ENCODE measurements around the gene FBXO46. TPM values are rescaled to one million over a fixed set of nuclear protein-coding genes. Genes with fewer than 3 reads are reported as not detected.

FBXO46 gene
- total and polyA plus RNA-seq, 10 of the 15 experiments (the other 5 are each of a cell fraction or from before 2014, with no cell fraction given) = 2.5 to 61.5 (median 13.7) TPM

- Histone ChIP-seq H3K4me1 (ENCODE audit: control insufficient read depth, insufficient read depth, low read length) (peaks cover 4% of the 10 kb centered on the region), H3K79me2 (ENCODE audit: control insufficient read depth, insufficient read depth, low read length) (no peaks in the 10 kb centered on the region; the same call in 1 of the 2 replicates), H3K9me3 (replicated peaks; ENCODE audit: control insufficient read depth, insufficient read depth, low read length) (no peaks in the 10 kb centered on the region), H3K9ac (ENCODE audit: control insufficient read depth, insufficient read depth, low read length) (peak overlapping the region; percentile 75), H3K27ac (ENCODE audit: control insufficient read depth, insufficient read depth) (peak overlapping the region; percentile 80), H3K27me3 (replicated peaks in 1 of 2; ENCODE audit: control insufficient read depth in 2 of 2, insufficient read depth in 2 of 2, low read length in 1 of 2) (no peaks in the 10 kb centered on the region), H3K4me2 (ENCODE audit: control insufficient read depth, insufficient read depth) (peak overlapping the region; percentile 77), H4K20me1 (ENCODE audit: control insufficient read depth, insufficient read depth) (no peaks in the 10 kb centered on the region), H2AFZ (ENCODE audit: control insufficient read depth, low read depth, low read length) (peak overlapping the region; percentile 86), H3K4me3 (peak overlapping the region; percentile 98), H3K36me3 (ENCODE audit: control insufficient read depth in 2 of 2, insufficient read depth in 2 of 2, low read length in 1 of 2) (no peaks in the 10 kb centered on the region)
- intact Hi-C loops (cut with micrococcal nuclease; ENCODE audit: unreplicated experiment) (loop anchor here (2.0 to 5.0 kb wide), 3 partner anchors 24 to 76 kb away; partner anchors contain the start of genes DMWD, FBXO46, MEIOSIN and QPCTL), in situ Hi-C loops (cut with MboI) (no loop called here)
- RAD21 ChIA-PET (ENCODE audit: unreplicated experiment) = interaction anchor here (1.0 to 3.6 kb wide), 18 partner anchors 23 to 364 kb away, joined by 3 to 63 read pairs (median 8); partner anchors contain the start of genes DMWD, FBXO46, FOXA3 and IRF2BP1
- DNase-seq (ENCODE audit: low read depth, low spot score) (no peak), ATAC-seq (peak; percentile 6), FAIRE-seq (peak; percentile 52)
- CTCF ChIA-PET = interaction anchor here (0.5 to 4.5 kb wide), 22 partner anchors 8 to 283 kb away, joined by 3 to 110 read pairs (median 7); partner anchors contain the start of genes DMWD, FBXO46, QPCTL and SNRPD2
- SMC1A ChIA-PET (ENCODE audit: uncharacterized antibody, unreplicated experiment) = interaction anchor here (1.2 to 3.2 kb wide), 7 partner anchors 10 to 114 kb away, joined by 3 to 17 read pairs (median 7); partner anchors contain the start of genes DMWD, FBXO46 and SYMPK
- WGBS (ENCODE audit: insufficient coverage, insufficient replicate concordance, low lambda C conversion rate, missing lambda C conversion rate) = 8% methylated on average over 10 of the region's 33 CpGs
- TF ChIP-seq MYC (IDR thresholded peaks at IDR 0.05; ENCODE audit: insufficient read depth, insufficient read length, insufficient replicate concordance, low read length, severe bottlenecking) (no peak), BACH1 (IDR thresholded peaks at IDR 0.05; ENCODE audit: borderline replicate concordance) (peak; percentile 6; the same call in 1 of the 2 replicates), CHD1 (IDR thresholded peaks at IDR 0.05; ENCODE audit: low read depth, low read length) (no peak), YY1 (IDR thresholded peaks at IDR 0.05; ENCODE audit: low read depth, low read length) (peak; percentile 84), ZBTB40 (IDR thresholded peaks at IDR 0.05; ENCODE audit: borderline replicate concordance) (no peak), GATAD2B (conservative IDR thresholded peaks at IDR 0.05; ENCODE audit: low read depth) (no peak), NKRF (conservative IDR thresholded peaks at IDR 0.05) (0 out of 2 replicates have a peak, but pooled peaks have one; percentile 8)
- no TSS peak for BruUV-seq (replicated peaks)
- POLR2A ChIA-PET = interaction anchor here (0.6 to 3.3 kb wide), 21 partner anchors 10 to 708 kb away, joined by 3 to 28 read pairs (median 5); partner anchors contain the start of genes CCDC61, DMWD, FBXO46 and IRF2BP1
Observed at GRCh38 chr19:45768655-45768983, 37.9 kb upstream of the FBXO46 start.
